Astrocyte (in vitro differentiated cells and primary cell): Measurements from ENCODE around the gene ALLC.

ENCODE experiments used
- CTCF ChIP-seq: IDR thresholded peaks from 2 replicates; pipeline ENCODE4 v1.5.1; 2011; ENCODE audit warnings: low read depth, mild to moderate bottlenecking, inconsistent platforms, low read length, moderate library complexity; ENCODE audit not compliant: insufficient read depth
- EZH2 ChIP-seq: IDR thresholded peaks from 2 replicates; pipeline ENCODE4 v1.6.1; 2012; ENCODE audit warnings: mild to moderate bottlenecking, low read length, inconsistent platforms; ENCODE audit not compliant: insufficient read depth

- TF ChIP-seq CTCF (no peak), EZH2 (no peak)
Observed at GRCh38 chr2:3670376-3670775, 12.4 kb downstream of the ALLC start.
